Stimulated activated CD8-positive, alpha-beta memory T cell treated with anti-CD3 and anti-CD28 coated beads, Interleukin-7, amount 100 ng/mL, for 4 hours (primary cell): ENCODE results near the gene CCNH.
A peak's percentile ranks its signal among the peaks of the same experiment; 100 is the strongest.

Source experiments
- DNase-seq, 2 donors: peaks; one replicate each; pipeline ENCODE4 v3.0.0-alpha.2; 2020; ENCODE audit warnings: low read depth in 2 of 2

The CCNH gene

GRCh38 chr5:87412630-87413342, at the start of gene CCNH:
Gene CCNH (minus strand): TSS chr5:87412930. CDS start chr5:87412794, 136 bp downstream.
- DNase-seq, result peak; percentile 94 to 96

- DNase-seq, result no peak
These were observed 45.0 kb upstream of the CCNH start for GRCh38 chr5:87457706-87458105.

GRCh38 chr5:87453801-87454200, 41.1 kb upstream of the CCNH start:
- DNase-seq, result no peak

GRCh38 chr5:87452837-87453236, 40.1 kb upstream of the CCNH start:
- DNase-seq, result no peak

- no peak for DNase-seq
These were observed 29.7 kb upstream of the CCNH start for GRCh38 chr5:87442419-87442818.

GRCh38 chr5:87438231-87438630, 25.5 kb upstream of the CCNH start:
- DNase-seq, result no peak

- DNase-seq, result no peak
These were observed 25.0 kb upstream of the CCNH start for GRCh38 chr5:87437724-87438123.

- no peak for DNase-seq
These were observed 22.5 kb upstream of the CCNH start for GRCh38 chr5:87435144-87435694.

- DNase-seq, result no peak
These were observed 21.7 kb upstream of the CCNH start for GRCh38 chr5:87434461-87434860.

GRCh38 chr5:87433945-87434344, 21.2 kb upstream of the CCNH start:
- no peak for DNase-seq

GRCh38 chr5:87432460-87432859, 19.7 kb upstream of the CCNH start:
- DNase-seq, result no peak

GRCh38 chr5:87430863-87431457, 18.2 kb upstream of the CCNH start:
- DNase-seq, result no peak

GRCh38 chr5:87423755-87424154, 11.0 kb upstream of the CCNH start:
- no peak for DNase-seq

GRCh38 chr5:87421307-87421706, 8.6 kb upstream of the CCNH start:
- no peak for DNase-seq

GRCh38 chr5:87418506-87418905, 5.8 kb upstream of the CCNH start:
- DNase-seq, result no peak

GRCh38 chr5:87413343-87413645, 564 bp upstream of the CCNH start:
- DNase-seq, result no peak

- DNase-seq, result peak; percentile 6 to 7
These were observed 629 bp downstream of the CCNH start for GRCh38 chr5:87411973-87412629.

GRCh38 chr5:87411586-87411972, 1.2 kb downstream of the CCNH start:
- DNase-seq, result no peak

- DNase-seq, result no peak
These were observed 1.8 kb downstream of the CCNH start for GRCh38 chr5:87410931-87411330.

- DNase-seq, result no peak
These were observed 4.5 kb downstream of the CCNH start for GRCh38 chr5:87408204-87408603.

GRCh38 chr5:87405472-87406155, 7.1 kb downstream of the CCNH start:
- no peak for DNase-seq

GRCh38 chr5:87404359-87404758, 8.4 kb downstream of the CCNH start:
- DNase-seq, result no peak
